HG03342 (cell line): ENCODE data around the gene YEATS2.
"Not testable (repeated sequence)": the region's sequence is repeated elsewhere in the genome, so short reads cannot be mapped to it uniquely, and the experiment has no call there.

Experiments
- ATAC-seq: cut with Tn5 transposase; IDR thresholded peaks from one replicate; pipeline ENCODE4 v1.9.1; 2021; ENCODE audit warnings: mild to moderate bottlenecking, moderate library complexity; ENCODE audit not compliant: unreplicated experiment

Gene YEATS2

DNA sequence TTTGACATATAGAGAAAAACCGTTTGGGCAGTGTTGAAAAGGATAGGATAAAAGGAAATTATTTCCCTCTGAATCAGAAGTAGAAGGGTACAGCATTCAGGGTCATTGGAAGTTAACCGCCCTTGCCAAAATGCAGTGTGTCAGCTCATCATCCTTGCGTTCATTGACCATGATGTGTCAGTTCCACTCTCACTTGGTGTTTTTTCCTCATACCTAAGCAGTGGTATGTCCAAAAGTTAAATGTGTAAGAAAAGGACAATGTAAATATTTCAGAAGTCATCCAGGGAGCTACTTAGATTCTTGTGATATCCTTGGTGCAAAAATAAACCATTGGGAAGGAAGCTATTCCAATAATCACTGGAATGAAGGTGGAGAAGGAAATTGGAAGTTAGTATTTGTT lies 77.0 kb downstream of the YEATS2 start:
- no peak for ATAC-seq

DNA sequence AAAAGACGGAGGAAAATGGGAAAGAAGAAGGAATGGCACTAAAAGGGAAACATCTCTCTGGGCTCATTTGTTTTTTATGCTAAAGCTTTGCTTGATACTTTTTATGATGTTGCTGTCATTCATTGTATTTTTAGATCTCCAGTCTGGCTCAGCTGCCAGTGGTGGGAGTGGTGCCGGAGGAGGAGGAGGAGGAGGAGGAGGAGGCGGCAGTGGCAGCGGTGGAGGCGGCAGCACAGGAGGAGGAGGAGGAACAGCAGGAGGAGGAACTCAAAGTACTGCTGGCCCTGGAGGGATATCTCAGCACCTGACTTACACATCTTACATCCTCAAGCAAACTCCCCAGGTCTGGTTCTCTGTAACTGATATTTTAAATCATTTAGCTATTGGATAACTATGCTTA lies 78.2 kb downstream of the YEATS2 start:
- ATAC-seq, result no peak

DNA sequence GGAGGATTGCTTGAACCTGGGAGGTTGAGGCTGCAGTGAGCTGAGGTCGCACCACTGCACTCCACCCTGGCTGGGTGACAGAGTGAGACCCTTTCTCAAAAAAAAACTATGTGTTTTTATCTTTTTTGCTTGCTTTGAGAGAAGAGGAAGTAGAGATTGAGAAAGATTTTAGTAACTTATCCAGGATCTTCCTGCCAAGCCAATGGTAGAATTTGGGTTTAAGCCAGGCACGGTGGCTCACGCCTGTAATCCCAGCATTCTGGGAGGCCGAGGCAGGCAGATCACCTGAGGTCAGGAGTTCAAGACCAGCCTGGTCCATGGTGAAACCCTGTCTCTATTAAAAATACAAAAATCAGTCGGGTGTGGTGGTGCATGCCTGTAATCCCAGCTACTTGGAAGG lies 78.9 kb downstream of the YEATS2 start:
- ATAC-seq, result not testable (repeated sequence)

DNA sequence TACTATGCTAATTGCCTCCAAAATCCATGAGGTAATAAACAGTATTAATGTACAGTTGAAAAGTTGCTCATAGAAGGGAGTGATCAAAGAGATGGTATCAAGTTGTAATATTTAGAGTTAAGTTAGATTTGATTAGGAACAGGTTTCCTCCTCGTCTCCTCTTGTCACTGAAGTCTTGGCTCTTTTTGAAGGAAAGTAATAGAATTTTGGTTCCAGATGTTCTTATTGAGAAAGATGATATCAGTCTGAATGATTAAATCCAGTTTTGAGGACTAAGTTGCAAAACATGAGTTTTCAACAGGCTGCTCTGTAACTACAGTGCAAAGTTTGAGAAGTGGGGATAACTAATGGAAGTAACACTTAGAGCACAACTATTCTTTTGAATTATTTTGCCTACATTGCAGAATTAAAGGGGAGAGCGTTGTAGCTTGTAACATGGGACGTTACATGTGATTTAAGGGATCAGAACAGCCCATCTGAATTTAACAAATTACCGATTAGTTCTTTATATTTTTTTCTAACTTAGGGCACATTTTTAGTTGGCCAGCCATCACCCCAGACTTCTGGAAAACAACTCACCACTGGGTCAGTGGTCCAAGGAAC lies 79.5 kb downstream of the YEATS2 start:
- no peak for ATAC-seq

DNA sequence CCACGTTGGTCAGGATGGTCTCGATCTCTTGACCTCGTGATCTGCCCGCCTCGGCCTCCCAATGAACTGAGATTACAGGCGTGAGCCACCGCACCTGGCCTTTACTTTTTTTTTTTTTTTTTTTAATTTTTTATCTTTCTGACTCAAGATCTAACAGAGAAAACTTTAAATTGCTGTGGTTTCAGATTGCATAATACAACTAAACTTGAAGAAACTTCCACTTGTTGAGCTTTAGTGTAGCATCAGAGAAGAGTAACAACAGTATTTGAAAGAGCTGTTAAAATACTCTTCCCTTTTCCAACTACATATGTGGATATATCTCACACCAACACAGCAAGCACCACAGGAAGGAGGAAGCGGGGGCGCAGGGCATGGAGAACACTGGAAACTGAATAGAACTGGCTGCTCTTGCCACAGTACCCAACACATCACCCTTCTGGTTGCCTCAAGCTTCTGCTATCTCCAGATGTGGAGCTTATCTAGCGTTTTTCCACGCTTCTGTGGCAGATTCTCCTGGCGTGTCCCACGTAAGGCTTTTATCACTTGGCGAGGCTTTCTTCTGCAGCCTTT lies 82.4 kb downstream of the YEATS2 start:
- ATAC-seq, result no peak

DNA sequence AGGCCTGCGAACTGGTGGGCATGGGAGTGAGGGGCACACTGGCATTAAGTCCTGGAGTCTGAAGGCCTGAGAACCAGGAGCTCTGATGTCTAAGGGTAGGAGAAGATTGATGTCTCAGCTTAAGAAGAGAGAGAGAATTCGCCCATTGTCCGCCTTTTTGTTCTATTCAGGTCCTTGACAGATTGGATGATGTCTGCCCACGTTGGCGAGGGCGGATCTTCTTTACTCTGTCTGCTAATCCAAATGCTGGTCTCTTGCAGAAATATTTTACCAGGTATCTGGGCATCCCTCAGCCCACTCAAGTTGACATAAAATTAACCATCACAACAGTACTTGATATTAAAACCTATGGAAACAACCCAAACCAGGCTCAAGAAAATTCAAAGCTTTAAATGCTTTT lies 83.6 kb downstream of the YEATS2 start:
- ATAC-seq, result no peak

DNA sequence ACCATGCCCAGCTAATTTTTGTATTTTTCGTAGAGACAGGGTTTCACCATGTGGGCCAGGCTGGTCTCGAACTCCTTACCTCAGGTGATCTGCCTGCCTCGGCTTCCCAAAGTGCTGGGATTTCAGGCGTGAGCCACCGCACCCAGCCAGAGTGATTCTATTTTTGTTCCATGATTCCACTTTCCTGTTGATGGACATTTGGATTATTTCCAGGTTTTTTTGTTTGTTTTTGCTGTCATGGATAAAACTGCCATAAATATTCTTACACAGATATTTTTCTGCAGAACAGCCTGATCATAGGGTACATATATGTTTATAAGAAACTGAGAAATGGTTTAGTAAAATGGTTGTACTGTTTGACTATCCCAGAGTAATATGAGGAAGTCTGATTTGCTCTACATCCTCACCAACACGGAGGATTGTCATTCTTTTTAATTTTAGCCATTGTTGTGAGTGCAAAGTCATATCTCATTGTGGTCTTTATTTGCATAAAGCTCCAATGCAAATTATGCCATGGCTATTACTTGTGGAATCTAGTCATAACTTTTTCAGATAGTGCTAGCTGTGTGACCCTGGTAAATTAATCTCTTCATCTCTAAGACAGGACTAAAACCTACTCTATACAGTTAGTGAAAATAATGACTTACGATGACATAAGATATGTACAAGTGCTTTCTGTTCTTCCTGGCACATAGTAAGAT lies 85.1 kb downstream of the YEATS2 start:
- ATAC-seq, result no peak

DNA sequence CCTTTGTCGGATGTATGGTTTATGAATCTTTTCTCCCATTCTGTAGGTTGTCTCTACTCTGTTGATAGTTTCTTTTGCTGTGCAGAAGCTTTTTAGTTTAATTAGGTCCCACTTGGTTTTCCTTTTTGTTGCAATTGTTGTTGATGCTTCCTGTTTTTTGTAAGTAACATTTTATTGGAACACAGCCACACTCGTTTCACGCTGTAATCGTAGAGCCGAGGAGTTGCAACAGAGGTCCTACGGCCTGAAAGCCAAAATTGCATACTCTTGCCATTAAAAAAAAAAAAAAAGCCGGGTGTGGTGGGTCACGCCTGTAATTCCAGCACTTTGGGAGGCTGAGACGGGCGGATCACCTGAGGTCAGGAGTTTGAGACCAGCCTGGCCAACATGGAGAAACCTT lies 86.9 kb downstream of the YEATS2 start:
- not testable (repeated sequence) for ATAC-seq

DNA sequence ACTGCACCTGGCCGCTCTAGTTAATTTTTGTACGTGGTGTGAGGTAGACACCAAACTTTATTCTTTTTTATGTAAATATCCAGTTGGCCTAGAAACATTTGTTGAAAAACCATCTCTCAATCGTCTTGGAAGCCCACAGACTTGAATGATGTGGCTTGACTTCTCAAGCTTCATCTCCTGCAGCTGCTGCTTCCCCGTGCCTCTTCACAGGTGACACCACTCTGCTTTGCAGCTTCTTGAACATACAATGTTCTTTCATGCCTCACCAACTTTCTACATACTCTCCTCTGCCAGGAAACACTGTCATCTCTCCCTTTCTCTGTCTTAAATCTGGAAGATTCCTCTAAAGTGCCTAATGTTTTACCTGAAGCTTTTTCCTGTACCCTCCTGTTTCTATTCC lies 92.2 kb downstream of the YEATS2 start:
- no peak for ATAC-seq

DNA sequence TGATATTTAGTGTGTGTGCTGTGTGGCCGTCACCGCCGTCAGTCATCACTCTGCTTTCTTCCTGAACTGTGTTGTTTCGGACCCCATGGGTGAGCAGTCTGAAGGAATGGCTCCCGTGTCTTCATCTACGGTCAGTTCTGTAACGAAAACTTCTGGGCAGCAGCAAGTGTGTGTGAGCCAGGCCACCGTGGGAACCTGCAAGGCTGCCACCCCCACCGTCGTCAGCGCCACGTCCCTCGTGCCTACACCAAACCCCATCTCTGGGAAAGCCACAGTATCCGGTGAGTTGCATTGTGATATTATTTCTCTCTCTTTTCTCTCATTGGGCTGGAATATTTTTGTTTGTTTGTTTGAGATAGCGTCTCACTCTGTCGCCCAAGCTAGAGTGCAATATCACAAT lies 93.1 kb downstream of the YEATS2 start:
- no peak for ATAC-seq

DNA sequence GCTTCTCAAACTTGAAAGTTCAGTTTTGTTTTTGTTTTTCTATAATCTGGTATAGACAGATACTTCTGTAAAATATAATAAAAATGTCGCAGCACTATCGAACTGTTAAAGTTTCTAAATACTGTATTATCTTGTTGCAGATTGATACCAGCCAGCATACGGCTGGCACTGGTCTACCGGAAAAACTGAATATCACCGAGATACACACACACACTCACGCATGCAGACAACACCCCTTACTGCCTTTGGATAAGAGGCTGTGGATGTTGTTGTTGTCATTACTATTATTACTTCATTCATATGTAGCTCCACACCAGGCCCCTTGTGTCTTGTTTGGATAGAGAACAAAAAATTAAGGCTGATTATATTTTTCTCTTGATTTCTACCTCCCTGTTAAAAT lies 95.4 kb downstream of the YEATS2 start:
- no peak for ATAC-seq

DNA sequence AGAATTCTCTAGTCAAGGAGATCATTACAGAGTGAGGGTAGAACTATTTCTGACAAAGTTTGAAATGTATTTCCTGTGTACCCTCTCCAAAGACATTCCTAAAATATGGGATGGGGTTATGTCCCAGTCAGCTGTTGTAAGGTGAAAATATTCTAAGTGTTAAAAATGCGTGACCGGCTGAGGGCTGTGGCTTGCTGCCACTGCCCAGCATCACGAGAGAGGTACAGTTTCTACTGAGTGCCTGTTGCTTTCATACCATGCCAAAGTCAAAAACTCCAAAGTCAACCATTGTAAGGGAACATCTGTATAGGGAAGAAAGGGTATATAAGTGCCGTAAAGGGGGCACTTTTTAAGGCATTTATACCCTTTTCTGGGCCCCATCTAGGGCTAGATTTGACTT lies 96.9 kb downstream of the YEATS2 start:
- ATAC-seq, result no peak

DNA sequence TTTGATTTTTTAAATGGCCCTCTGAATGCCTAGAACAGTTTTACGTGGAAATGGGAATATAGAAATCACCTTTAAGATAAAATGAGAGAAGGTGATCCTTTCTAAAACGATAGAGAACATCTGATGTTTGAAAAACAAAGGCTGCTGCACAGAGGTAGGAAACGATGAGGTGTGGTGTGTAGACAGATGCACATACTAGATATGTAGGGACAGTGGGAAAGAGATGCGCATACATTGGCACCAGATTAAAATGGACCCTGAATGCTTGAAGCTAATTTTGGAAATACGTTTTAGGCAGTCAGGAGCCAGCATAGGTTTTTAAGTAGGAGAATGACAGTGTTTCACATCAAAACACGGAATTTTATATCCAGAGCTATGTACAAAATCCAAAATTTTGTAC lies 98.8 kb downstream of the YEATS2 start:
- no peak for ATAC-seq

DNA sequence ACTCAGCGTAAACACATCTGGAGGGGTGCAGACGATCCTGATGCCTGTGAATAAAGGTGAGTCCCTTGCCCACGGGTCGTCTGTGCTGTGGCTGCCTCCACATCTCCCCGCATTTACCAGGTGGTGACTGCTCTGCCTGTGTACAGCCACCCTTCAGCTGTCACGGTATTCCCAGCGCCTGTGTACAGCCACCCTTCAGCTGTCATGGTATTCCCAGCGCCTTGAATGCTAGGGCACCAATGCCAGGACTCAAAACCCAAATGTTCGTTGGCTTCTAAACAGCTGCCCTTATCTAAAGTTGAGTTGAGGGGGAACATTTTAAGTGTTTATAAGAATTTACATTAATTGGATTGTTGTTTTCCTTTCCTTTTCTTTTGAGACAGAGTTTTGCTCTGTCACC lies 100.4 kb downstream of the YEATS2 start:
- ATAC-seq, result no peak

DNA sequence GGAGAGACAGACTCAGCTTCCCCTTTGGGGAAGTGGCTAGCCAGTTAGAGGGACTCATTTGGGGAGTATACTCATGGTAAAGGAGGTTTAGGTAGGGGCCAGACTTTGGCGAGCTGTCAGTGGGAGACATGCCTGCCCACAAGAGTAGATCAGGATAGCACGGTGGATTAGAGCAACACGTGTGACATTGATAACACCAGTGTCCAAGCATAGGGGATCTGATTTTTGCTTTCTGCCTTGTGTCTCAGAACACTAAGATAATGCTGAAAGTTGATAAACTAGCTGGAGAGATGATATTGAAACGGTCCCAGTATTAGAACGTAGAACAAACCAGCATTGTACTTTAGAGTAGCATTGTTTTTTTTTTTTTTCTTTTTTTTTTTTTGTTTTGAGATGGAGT lies 101.9 kb downstream of the YEATS2 start:
- ATAC-seq, result no peak

DNA sequence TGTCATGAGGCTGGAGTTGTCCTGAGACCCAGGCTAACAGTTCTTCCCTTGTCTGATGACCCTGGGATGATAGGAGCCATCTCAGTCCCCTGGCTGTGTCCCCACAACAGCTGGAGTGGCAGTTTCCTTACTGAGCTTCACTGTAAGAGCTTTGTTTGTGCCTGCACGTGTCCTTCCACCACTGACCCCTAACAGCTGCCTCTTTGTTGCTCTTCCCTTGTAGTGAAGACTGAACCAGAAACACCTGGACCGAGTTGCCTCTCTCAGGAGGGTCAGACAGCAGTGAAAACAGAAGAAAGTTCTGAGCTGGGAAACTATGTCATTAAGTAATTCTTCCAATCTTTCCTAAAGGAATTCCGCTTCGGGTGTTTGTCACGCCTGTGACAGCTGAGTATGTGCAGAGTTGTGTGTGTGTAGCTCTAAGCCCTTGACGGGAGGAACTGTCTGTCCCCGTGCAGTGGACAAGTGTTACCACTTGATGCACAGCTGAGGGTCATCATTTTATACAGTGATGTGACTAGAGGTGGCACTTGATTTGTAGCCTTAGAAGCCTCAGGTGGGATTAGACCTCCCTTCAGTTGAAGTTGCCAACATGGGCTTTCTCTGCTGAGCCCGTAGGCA lies 102.8 kb downstream of the YEATS2 start:
- no peak for ATAC-seq

DNA sequence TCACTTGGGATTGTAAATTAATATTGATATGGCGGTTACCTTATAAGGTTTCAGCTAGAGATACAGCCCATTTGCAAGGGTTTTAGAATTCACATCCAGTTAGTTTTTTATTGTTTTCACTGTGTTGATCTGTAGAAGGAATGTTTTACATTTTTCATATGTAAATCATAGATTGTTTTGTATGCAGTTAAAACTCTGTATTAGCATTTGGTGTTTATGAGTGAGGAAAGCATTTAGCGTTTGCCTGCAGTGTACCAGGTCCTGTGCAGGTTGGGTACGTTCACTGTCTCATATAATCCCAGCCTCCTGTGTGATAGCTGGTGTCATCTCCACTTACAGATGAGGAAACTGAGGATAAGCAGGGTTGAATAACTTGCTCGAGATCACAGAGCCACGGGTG lies 104.0 kb downstream of the YEATS2 start:
- no peak for ATAC-seq

DNA sequence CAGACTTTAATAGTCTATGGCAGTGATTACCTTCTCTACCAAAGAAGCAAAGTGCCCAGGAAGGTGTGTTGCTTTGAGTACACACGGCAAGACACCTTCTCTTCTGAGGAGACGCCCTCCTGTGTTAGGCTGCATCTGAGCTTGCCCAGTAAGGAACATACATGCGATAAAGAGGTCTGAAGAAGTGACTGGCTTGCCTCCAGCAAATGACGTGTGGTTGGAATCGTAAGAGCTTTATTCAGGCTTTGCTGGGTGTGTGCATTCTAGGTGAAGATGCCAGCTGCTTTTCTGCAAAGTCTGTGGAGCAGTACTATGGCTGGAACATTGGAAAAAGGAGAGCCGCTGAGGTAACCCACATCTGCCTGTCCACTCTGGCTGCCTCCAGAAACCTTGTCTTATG lies 105.4 kb downstream of the YEATS2 start:
- no peak for ATAC-seq

DNA sequence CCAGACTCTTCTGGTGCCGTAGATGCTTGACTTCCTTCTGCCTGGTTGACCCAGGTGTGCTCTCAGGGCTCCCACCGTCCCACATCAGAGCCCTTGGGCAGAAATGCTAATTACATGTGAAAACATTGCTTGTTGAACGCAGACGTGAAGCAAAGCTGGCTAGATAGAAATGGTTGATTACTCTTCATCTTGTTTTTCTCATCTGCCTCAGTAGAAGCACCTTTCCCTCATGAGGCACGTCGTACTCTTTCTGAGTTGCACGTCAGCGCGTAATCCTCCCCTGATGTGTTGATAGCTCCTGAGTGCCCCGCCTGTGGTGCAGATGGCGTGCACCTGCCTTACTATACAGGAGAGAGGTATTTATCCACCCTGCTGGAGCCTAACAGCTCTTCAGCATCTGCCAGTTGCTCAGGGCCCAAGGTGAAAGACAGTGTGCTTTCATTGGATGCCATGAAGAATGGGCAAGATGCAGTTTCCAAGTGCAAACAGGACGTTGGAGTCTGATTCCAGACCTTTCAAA lies 109.7 kb downstream of the YEATS2 start:
- ATAC-seq, result no peak

DNA sequence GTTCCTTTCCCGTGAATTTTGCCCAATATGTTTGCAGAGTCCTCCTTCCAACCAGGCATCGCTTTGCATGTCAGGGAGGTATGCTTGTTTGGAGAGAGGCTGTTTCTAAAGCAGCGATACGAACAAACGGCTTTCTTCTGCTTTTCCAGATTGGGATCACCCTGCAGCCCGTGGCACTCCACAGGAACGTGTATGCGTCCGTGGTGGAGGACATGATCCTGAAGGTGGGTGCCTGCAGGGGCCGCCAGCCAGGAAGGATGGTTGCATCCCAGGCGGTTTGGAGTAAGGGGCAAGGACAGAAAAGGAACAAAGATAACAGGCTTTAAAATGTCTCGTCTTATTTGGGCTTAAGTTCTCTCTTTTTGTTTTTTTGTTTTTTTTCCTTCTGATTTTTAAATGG lies 110.3 kb downstream of the YEATS2 start:
- no peak for ATAC-seq

DNA sequence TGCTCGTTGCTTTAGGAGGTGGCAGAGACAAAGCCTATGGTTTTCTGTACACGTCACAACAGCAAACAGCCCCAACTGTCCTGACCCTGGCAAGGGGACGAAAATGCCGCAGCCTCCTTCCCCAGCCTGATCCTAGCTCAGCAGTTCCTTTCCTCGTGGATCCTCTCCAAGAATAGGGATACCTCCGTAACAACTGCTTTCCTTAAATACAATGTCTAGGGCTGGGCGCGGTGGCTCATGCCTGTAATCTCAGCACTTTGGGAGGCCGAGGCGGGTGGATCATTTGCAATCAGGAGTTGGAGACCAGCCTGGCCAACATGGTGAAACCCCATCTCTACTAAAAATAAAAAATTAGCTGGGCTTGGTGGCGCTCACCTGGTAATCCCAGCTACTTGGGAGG lies 110.8 kb downstream of the YEATS2 start:
- ATAC-seq, result no peak

DNA sequence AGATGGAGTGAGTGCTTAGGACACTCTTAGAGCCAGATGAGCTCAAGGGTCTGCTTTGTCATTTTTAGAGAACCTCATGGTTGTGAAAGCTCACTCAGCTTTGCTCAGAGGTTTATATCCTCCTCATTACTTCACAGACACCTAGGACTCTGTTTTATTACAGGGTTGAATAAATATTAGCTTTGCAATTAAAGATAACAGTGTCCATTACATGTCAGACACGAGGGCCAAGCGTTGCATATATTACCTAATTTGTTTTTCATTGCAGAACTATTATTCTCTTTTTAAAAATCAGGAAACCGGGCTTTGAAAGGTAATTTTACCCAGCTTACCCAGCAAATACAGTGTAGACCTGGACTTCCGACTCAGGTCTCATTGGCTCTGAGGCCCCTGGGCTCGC lies 111.7 kb downstream of the YEATS2 start:
- no peak for ATAC-seq
